Measurements from ENCODE around the gene MPO. TPM values are rescaled to one million over a fixed set of nuclear protein-coding genes. Genes with fewer than 3 reads are reported as not detected.

MPO gene
- total and polyA plus RNA-seq, 12 donors: 0.07 to 2.5 (median 0.18) TPM; not detected in 2

GRCh38 chr17:58289869-58290268, 9.1 kb upstream of the MPO start:
- Histone ChIP-seq H3K4me1 (no peaks in the 10 kb centered on the region), H3K27me3 (peaks cover 0 to 75% (median 34%) of the 10 kb centered on the region in 7 donors), H3K36me3 (no peaks in the 10 kb centered on the region), H3K27ac (no peak overlapping the region), H3K9me3 (peaks cover 0 to 5% (median 0%) of the 10 kb centered on the region in 11 donors), H3K4me3 (no peak overlapping the region)
- DNase-seq: no peak
- ATAC-seq: no peak
- WGBS, 2 donors: 38 to 42% methylated on average over 2 of the region's 2 CpGs
- TF ChIP-seq CTCF (IDR thresholded peaks at IDR 0.05): no peak
- intact Hi-C loops (cut with DNase I): loop anchor here in 1 of 10 donors (10.0 kb wide), 1 partner anchor 55 kb away; the partner anchor contains the start of gene LPO

GRCh38 chr17:58285422-58285810, 4.7 kb upstream of the MPO start:
- TF ChIP-seq CTCF (IDR thresholded peaks at IDR 0.05): no peak
- no peaks in the 10 kb centered on the region for H3K4me1 ChIP-seq
- DNase-seq (no peak), ATAC-seq (no peak)
- no peaks in the 10 kb centered on the region for H3K36me3 ChIP-seq
- 89 to 93% methylated on average over 3 of the region's 3 CpGs for WGBS, 2 donors
- H3K27ac ChIP-seq: no peak overlapping the region
- intact Hi-C loops (cut with DNase I): no loop called here
- H3K4me3 ChIP-seq: no peak overlapping the region
- H3K27me3 ChIP-seq: peaks cover 0 to 73% (median 36%) of the 10 kb centered on the region in 7 donors
- no peaks in the 10 kb centered on the region for H3K9me3 ChIP-seq

GRCh38 chr17:58284613-58285421, 4.1 kb upstream of the MPO start:
- H3K27me3 ChIP-seq: peaks cover 0 to 70% (median 41%) of the 10 kb centered on the region in 7 donors
- H3K9me3 ChIP-seq: no peaks in the 10 kb centered on the region
- intact Hi-C loops (cut with DNase I): no loop called here
- no peak for TF ChIP-seq CTCF (IDR thresholded peaks at IDR 0.05)
- 44 to 46% methylated on average over 6 of the region's 6 CpGs for WGBS, 2 donors
- ATAC-seq (no peak), DNase-seq (no peak)
- H3K4me1 ChIP-seq: peaks cover 0 to 2% (median 0%) of the 10 kb centered on the region in 9 donors
- no peak overlapping the region for H3K4me3 ChIP-seq
- H3K27ac ChIP-seq: no peak overlapping the region
- H3K36me3 ChIP-seq: no peaks in the 10 kb centered on the region

- no peak overlapping the region for H3K4me3 ChIP-seq
- ATAC-seq (no peak), DNase-seq (no peak)
- no peaks in the 10 kb centered on the region for H3K36me3 ChIP-seq
- H3K27ac ChIP-seq: no peak overlapping the region
- WGBS, 2 donors: 71 to 73% methylated on average over 12 of the region's 12 CpGs
- intact Hi-C loops (cut with DNase I): no loop called here
- no peaks in the 10 kb centered on the region for H3K9me3 ChIP-seq
- H3K4me1 ChIP-seq: peaks cover 0 to 10% (median 5%) of the 10 kb centered on the region in 9 donors
- no peak for TF ChIP-seq CTCF (IDR thresholded peaks at IDR 0.05)
- peaks cover 0 to 68% (median 40%) of the 10 kb centered on the region in 7 donors for H3K27me3 ChIP-seq
Measured at GRCh38 chr17:58283674-58284612, 3.2 kb upstream of the MPO start.

Data from heart right ventricle (tissue), 16 donors.